ENCODE data around the gene KCNS1. TPM values are rescaled to one million over a fixed set of nuclear protein-coding genes. Genes with fewer than 3 reads are reported as not detected.
A peak's percentile ranks its signal among the peaks of the same experiment; 100 is the strongest.

KCNS1 gene
- total and polyA plus RNA-seq, 2 donors (not counting 1 experiment from before 2014, with no cell fraction given): 0.33 to 0.50 TPM

- H3K4me2 ChIP-seq (ENCODE audit: extremely low read depth, insufficient read depth, low read length): no peak overlapping the region
- no peaks in the 10 kb centered on the region for H3K9me3 ChIP-seq (ENCODE audit: control insufficient read depth, insufficient read depth, low read depth, low read length)
- H3K9ac ChIP-seq (ENCODE audit: insufficient read depth, low read length): no peak overlapping the region
- no peak overlapping the region for H2AFZ ChIP-seq (ENCODE audit: low read length)
- no peaks in the 10 kb centered on the region for H3K4me1 ChIP-seq (ENCODE audit: control insufficient read depth, extremely low read depth, insufficient read depth, low read length)
- H3K79me2 ChIP-seq (ENCODE audit: control insufficient read depth, insufficient read depth, low read length): no peaks in the 10 kb centered on the region
- H3K27me3 ChIP-seq (ENCODE audit: control insufficient read depth, insufficient read depth, low read length): peaks cover 5% of the 10 kb centered on the region
- no peaks in the 10 kb centered on the region for H3K36me3 ChIP-seq (ENCODE audit: control insufficient read depth, insufficient read depth, low read length)
- TF ChIP-seq EZH2 (IDR thresholded peaks at IDR 0.05; ENCODE audit: low read length, missing control alignments): no peak
- peak; percentile 40 to 53 for TF ChIP-seq CTCF (conservative IDR thresholded peaks at IDR 0.05 in 1 of 2, IDR thresholded peaks at IDR 0.05 in 1 of 2; ENCODE audit: low read depth in 1 of 2, low read length in 2 of 2)
- no peak overlapping the region for H3K4me3 ChIP-seq (replicated peaks in 1 of 4; ENCODE audit: control extremely low read depth in 1 of 4, insufficient read depth in 1 of 4, low read depth in 3 of 4, low read length in 4 of 4)
- DNase-seq (ENCODE audit: low read depth in 2 of 2): no peak
- H4K20me1 ChIP-seq (ENCODE audit: control insufficient read depth, extremely low read depth, insufficient read depth, low read length): no peaks in the 10 kb centered on the region
- H3K27ac ChIP-seq (ENCODE audit: insufficient read depth, low read length): no peak overlapping the region
Observed at GRCh38 chr20:45138561-45139300, 37.8 kb upstream of the KCNS1 start.

GRCh38 chr20:45136911-45137310 is 36.0 kb upstream of the KCNS1 start:
- TF ChIP-seq EZH2 (IDR thresholded peaks at IDR 0.05; ENCODE audit: low read length, missing control alignments) (no peak), CTCF (conservative IDR thresholded peaks at IDR 0.05 in 1 of 2, IDR thresholded peaks at IDR 0.05 in 1 of 2; ENCODE audit: low read depth in 1 of 2, low read length in 2 of 2) (no peak)
- Histone ChIP-seq H3K4me1 (ENCODE audit: control insufficient read depth, extremely low read depth, insufficient read depth, low read length) (no peaks in the 10 kb centered on the region), H3K79me2 (ENCODE audit: control insufficient read depth, insufficient read depth, low read length) (no peaks in the 10 kb centered on the region), H3K9me3 (ENCODE audit: control insufficient read depth, insufficient read depth, low read depth, low read length) (no peaks in the 10 kb centered on the region), H2AFZ (ENCODE audit: low read length) (no peak overlapping the region), H3K27me3 (ENCODE audit: control insufficient read depth, insufficient read depth, low read length) (no peaks in the 10 kb centered on the region), H3K4me3 (replicated peaks in 1 of 4; ENCODE audit: control extremely low read depth in 1 of 4, insufficient read depth in 1 of 4, low read depth in 3 of 4, low read length in 4 of 4) (no peak overlapping the region), H3K9ac (ENCODE audit: insufficient read depth, low read length) (no peak overlapping the region), H3K4me2 (ENCODE audit: extremely low read depth, insufficient read depth, low read length) (no peak overlapping the region), H4K20me1 (ENCODE audit: control insufficient read depth, extremely low read depth, insufficient read depth, low read length) (no peaks in the 10 kb centered on the region), H3K36me3 (ENCODE audit: control insufficient read depth, insufficient read depth, low read length) (no peaks in the 10 kb centered on the region), H3K27ac (ENCODE audit: insufficient read depth, low read length) (no peak overlapping the region)
- no peak for DNase-seq (ENCODE audit: low read depth in 2 of 2)

- TF ChIP-seq EZH2 (IDR thresholded peaks at IDR 0.05; ENCODE audit: low read length, missing control alignments) (no peak), CTCF (conservative IDR thresholded peaks at IDR 0.05 in 1 of 2, IDR thresholded peaks at IDR 0.05 in 1 of 2; ENCODE audit: low read depth in 1 of 2, low read length in 2 of 2) (no peak)
- Histone ChIP-seq H3K4me2 (ENCODE audit: extremely low read depth, insufficient read depth, low read length) (no peak overlapping the region), H3K27me3 (ENCODE audit: control insufficient read depth, insufficient read depth, low read length) (peaks cover 10% of the 10 kb centered on the region), H2AFZ (ENCODE audit: low read length) (no peak overlapping the region), H3K36me3 (ENCODE audit: control insufficient read depth, insufficient read depth, low read length) (no peaks in the 10 kb centered on the region), H3K4me3 (replicated peaks in 1 of 4; ENCODE audit: control extremely low read depth in 1 of 4, insufficient read depth in 1 of 4, low read depth in 3 of 4, low read length in 4 of 4) (no peak overlapping the region), H3K9ac (ENCODE audit: insufficient read depth, low read length) (no peak overlapping the region), H4K20me1 (ENCODE audit: control insufficient read depth, extremely low read depth, insufficient read depth, low read length) (no peaks in the 10 kb centered on the region), H3K27ac (ENCODE audit: insufficient read depth, low read length) (no peak overlapping the region), H3K9me3 (ENCODE audit: control insufficient read depth, insufficient read depth, low read depth, low read length) (no peaks in the 10 kb centered on the region), H3K4me1 (ENCODE audit: control insufficient read depth, extremely low read depth, insufficient read depth, low read length) (no peaks in the 10 kb centered on the region), H3K79me2 (ENCODE audit: control insufficient read depth, insufficient read depth, low read length) (no peaks in the 10 kb centered on the region)
- no peak for DNase-seq (ENCODE audit: low read depth in 2 of 2)
Observed at GRCh38 chr20:45128099-45128498, 27.2 kb upstream of the KCNS1 start.

Measured in fibroblast of lung (primary cell).